NCI-H446 treated with DMSO at 0.1 percent for 48 hours (cell line): ENCODE measurements around the gene NFIA.
A peak's percentile ranks its signal among the peaks of the same experiment; 100 is the strongest.

ENCODE experiments used
- DNase-seq: peaks from one replicate; lab custom pipeline; 2025; lab: John Stamatoyannopoulos, UW

Gene NFIA

DNA sequence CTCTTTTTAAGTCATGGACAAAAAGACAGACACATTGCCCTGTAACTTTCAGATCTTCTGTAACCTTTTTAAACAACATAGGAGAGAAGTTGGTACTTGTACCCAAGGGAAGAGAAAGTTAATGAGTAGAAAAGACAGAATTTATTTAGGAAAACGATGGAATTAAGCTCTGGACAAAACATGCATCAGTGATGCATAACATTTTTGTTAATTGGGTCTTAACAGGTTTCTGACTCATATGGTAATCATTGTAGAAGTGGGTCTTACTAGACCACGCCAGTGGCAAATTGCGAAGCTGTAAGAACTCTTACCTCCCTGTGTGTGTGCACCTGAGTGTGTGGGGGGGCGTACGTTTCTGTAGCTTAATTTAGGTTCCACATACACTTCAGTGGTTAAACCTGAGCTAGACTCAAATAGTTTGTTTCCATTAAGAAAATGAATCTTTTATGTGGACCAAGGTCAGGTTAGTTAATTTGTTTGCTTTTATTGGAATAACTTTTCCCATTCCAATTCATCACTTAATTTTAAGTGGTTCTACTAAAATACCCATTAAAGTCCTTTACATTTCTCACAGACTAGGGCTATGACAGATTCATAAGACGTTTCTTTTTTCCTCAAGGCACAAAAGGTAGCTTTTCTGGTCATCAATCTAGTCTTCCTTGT is 48.1 kb downstream of the NFIA start:
- no peak for DNase-seq

DNA sequence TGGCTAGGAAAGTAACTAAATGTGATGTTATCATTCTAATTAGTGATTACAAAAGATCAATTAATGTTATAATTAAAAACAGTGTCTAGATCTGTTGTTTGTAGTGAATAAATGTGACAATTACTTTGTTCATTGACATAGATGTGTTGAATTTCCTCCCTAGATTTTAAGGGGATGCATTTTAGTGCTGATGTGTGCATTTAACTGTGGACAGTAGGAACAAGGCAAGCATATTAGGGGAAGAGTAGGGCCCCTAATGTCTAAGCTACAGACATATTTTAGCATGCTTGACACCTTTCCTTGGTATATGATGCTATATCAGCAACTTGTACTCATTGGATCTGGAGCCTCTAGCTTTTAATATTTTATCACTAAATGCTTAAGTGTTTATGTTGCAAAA is 48.9 kb downstream of the NFIA start:
- no peak for DNase-seq

DNA sequence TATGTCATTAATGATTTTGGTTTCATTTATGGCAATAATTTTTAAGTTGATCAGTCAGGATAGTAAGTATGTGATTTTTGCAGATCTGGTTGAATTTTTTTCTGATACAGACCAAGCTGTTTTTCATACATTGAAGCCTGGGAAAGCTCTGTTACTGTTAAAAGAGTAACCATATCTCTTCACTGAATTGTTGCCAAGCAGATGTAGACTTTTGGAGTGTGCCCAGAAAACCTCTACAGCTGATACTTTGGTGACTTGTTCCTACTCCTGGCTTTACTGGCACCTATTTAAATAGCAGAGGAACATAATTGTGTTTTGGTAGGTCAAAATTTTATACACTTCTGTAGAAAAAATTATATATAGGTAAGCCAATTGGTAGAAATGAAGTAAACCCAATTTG is 49.4 kb downstream of the NFIA start:
- DNase-seq, result peak; percentile 45

DNA sequence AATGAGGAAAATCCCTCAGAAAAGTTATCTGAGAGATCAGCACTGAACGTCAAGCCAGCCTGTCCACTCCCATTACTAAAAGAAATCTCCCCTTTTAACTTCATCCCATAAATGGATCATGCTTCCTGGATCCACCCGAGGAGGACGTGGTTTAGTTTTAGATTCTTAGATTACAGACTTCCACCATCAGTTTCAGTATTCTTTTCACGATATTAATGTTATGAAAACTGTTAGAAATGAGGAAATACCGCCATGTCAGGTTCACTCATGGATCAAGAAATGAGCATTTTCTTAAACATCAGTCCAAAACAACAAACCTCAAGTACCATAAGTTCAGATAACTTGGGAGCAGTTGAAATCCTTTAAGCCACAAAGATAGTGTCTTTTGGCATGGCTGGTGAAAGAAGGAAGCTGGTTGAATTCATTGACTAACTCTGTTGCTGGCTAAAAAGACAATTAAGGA is 49.8 kb downstream of the NFIA start:
- no peak for DNase-seq

DNA sequence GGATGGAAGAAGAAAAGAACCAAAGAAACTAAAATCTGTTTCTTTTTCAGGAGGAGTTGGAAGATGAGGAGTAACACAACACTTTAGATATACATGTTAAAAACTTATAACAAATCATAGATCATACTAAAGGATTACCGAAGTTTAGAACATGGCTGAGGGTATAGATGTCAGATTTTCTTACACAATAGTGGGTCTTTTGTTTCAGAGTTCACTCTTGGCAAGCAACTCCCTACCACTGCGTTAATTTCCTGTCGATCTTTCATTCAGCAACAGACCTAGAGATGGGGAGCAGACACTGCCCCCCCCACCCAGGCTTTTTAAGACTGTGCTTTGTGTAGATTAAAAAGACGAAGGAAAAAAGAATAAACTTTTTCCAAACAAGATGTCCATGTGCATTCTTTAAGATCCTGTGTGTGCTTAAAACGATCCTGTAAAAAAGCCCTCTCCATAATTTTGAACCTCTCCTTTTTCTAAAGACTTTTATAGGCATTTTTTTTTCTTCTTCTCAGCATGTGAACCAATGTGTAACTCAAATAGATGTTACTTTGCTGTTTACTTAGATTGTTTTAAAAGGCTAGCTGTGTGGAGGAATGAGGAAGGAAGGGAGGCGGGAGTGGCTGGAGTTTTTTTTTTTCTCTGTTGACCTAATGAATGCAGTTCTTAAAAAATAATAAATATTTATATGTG is 50.4 kb downstream of the NFIA start:
- DNase-seq, result no peak

DNA sequence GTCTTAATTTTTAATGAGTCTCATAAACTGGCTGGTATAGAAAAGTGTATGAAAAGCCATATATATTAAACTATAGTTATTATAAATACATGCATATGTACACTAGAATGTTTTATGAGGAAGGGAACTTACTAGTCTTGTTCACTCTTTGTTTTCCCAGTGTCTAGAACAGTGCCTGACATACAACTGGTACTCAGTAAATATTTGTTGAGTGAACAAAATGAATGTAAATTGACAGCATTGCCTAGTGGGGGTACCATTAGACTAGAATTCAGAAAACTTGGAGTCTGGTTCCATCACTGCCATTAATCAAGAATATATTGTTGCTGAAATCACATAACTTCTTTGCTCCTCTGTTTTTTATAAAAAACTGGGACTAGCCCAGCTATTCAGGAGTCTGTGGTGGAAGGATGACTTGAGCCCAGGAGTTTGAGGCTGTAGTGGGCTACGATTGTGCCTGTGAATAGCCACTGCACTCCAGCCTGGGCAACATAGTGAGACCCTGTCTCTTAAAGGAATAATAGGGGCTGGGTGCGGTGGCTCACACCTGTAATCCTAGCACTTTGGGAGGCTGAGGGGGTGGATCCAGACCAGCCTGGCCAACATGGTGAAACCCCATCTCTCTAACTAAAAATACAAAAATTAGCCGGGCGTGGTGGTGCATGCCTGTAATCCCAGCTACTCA is 51.1 kb downstream of the NFIA start:
- DNase-seq, result no peak

DNA sequence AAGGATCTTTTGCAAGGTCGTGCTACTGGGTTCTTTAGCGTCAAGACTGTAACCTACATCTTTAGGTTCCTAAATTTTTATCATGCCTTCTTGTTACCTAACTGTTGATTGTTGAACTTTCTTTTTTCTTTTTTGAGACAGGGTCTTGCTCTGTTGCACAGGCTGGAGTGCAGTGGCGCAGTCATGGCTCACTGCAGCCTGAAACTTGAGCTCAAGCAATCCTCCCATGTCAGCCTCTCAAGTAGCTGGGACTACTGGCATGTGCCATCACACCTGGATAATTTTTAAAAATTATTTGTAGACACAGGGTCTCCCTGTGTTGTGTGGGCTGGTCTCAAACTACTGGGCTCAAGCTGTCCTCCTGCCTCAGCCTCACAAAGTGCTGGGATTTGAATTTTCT is 52.9 kb downstream of the NFIA start:
- no peak for DNase-seq

DNA sequence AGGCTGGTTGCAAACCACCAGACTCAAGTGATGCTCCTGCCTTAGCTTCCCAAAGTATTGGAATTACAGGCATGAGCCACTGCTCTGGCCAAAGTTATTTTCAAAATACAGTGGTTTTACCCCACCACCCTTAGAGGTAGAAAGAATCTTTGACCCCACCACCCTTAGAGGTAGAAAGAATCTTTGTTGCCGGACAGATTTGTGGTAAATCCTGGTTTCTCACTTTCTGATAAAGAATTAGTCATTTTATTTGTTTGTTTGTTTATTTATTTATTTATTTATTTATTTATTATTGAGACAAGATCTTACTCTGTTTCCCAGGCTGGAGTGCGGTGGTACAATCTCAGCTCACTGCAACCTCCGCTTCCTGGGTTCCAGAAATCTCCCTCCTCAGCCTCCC is 55.9 kb downstream of the NFIA start:
- DNase-seq, result no peak

DNA sequence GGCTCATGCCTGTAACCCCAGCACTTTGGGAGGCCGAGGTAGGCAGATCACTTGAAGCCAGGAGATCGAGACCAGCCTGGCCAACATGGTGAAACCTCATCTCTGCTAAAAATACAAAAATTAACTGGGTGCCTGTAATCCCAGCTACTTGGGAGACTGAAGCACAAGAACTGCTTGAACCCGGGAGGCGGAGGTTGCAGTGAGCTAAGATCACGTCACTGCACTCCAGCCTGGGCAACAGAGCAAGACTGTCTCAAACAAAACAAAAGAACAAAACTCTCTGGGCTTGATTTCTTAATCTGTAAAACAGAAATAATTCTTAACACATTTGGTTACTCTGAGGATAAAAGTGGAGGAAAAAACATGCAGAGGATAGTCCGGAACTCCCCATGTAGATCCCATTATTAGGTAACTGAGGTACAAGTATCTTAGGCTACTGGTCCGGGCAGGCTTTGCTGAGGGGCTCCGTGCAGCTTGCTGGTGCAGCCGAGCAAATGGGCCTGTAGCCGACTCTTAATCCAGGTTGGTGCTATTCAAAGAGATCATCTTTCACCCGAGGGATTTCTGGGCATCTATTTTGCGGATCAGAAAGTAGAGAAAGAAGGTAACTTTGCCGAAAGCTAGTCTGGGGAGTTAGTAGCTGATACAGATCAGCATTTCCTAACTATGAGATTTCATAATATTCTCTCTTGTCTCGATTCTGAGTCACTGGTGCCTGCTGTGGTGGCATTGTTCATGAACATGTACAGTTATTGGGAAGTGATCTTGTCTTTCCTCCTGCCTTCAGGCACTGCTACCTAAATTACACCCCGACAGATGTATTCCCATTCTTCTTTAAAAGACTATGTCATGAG is 56.8 kb downstream of the NFIA start:
- DNase-seq, result no peak

DNA sequence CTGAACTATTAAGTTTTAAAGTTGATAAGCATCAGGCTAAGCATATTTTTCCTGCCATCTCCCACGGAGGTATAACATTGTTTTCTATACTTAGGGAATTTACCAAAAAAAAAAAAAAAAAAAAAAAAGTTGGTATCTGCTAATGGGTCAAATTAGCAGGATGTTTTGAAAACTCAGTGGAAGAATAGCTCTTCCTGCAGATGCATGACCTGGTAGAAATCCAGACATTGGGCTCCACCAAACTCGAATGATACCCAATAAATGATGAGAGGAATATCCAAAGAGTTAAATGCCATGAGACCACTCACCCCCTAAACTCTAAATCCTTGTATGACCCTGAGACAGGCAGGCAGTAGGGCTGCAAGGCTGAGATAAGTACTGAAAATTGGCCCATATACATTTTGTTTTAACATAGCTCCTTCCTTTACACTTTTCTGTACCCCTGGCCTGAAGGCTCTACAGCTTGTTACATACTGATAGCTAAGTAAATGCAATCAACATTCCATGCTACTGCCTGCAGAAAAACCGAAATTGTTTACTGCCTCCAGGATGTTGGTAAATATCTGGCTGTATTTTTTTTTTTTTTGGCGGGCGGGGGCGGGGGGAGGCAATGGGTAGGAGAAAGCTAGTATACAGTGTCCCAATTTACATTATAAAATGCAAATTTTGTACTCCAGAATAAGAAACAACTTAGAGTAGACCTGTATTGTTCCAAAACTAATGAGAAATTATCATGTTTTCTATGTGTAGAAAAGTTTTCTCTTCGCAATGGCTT is 57.6 kb downstream of the NFIA start:
- DNase-seq, result no peak

DNA sequence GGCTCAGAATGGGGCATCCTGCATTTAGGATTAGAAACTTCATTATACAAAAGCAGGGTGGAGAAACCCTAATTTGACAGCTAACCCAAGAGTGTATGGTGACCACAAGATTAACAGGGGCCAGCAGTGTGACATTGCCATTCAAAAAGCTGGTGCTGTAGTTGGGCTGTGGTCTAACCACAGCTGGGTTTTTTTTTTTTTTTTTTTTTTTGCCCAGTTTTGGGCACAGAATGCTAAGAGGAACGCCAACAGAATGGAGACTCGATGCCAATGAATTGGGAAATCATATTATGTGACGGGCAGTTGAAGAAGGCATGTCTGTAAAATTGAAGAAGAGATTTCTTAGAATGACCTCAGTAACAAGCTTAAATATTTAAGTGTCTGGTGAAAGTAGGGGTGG is 58.4 kb downstream of the NFIA start:
- no peak for DNase-seq

DNA sequence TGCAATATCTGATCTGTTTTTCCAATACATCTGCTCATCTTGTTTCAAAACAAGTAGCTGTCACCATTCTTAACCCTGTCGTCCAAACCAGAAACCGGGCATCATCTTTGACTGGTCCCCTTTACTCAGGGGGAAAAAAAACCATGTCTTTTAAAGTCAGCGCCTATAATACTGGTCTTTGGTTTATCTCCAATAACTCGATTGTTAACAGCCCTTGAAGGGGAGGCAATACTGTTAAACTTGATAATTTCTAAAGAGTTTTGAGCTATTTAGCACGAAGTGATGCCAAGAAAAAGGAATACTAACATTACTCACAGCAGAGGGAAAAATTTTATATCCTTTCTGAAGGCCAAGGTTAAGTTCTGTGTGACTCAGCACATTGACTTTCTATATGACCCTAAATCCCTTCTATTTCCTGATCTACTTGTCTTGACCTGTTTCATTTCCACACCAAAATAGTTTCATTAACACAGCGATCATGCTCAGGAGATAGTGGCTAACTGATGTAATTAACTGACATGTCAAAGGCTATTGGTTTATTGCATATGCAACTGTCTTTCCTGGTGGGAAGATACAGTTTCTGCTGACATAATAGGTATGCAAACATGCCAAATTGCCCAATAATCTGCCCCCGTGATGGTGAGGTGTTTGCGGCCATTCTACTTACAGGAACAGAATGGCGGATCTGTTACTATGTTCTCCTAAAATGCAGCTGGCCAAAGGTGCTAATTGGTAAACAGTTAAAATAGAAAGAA is 59.1 kb downstream of the NFIA start:
- no peak for DNase-seq

DNA sequence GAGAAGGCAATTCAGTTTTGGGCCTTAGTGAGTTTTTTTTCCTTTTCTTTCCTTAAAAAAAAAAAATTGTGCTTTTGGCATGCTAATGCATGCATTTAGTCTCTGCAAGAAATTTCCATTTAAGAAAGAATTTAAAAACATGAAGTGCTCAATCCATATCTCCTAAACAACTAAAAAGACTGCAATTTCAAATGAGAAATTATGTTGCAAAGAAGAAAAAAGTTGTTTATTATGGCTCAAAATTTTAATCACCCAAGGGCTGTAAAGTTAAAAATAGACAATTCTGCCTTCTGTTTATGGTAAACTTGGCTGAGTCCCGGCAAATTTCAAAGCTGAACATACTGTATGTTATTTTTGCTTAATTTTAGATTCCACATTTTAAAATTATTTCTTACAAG is 59.7 kb downstream of the NFIA start:
- no peak for DNase-seq

DNA sequence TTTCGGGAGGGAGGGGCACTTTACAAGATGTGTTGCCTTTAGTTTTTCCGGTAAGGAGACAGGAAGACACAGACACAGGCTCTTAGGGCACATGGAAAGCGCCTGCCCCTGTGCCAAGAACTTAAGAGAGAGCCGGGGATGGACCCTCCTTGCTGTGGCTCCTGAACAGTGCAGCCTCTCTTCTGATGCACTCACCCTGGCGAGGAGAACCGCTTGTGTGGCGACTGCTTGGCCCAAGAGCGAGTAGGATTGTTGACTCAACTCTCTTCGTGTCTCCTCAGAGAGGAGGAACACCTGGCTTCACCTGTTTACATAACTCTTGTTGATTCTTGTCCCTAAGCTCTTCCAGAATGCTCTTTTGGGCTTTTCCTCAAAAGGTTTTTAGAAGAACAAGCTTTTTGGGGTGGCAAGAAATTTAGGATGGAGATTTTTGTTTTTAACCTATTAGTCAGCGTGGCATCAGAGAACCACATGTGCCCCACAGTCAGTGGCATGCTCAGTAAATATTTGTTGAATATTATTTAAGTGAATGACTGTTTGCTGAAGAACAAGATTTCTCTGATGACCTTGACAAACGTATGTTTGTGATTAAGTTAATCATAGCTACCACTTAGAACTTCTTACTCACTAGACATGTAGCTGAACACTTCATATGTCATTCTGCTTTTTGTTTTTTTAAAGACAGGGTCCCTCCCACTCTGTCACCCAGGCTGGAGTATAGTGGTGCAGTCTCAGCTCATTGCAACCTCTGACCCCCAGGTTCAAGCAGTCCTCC is 60.6 kb downstream of the NFIA start:
- DNase-seq, result no peak

DNA sequence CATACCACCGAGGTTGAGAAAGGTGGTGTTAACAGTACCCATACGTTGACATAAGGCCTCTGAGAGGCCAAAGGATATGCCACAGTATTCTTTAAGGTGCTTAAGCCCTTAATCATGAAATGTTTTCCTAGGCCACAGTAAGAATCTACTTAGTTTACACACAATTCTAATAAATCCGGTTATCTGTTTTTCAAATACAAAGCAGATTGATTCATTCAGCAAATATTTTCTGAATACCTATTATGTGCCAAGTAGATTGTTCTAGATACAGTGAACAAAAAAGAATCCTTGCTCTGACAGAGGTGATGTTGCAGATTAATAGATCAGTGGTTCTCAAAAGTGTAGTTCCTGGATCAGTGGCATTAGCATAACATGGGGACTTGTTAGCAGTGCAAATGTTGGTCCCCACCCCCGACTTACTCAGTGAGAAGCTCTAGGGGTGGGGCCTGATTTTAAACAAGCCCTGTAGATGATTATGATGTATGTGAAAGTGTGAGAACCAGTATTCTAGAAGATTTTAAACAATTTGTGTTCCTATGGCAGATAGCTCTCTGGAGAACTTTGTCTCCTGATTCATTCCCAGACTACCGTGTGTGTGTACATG is 61.6 kb downstream of the NFIA start:
- no peak for DNase-seq

DNA sequence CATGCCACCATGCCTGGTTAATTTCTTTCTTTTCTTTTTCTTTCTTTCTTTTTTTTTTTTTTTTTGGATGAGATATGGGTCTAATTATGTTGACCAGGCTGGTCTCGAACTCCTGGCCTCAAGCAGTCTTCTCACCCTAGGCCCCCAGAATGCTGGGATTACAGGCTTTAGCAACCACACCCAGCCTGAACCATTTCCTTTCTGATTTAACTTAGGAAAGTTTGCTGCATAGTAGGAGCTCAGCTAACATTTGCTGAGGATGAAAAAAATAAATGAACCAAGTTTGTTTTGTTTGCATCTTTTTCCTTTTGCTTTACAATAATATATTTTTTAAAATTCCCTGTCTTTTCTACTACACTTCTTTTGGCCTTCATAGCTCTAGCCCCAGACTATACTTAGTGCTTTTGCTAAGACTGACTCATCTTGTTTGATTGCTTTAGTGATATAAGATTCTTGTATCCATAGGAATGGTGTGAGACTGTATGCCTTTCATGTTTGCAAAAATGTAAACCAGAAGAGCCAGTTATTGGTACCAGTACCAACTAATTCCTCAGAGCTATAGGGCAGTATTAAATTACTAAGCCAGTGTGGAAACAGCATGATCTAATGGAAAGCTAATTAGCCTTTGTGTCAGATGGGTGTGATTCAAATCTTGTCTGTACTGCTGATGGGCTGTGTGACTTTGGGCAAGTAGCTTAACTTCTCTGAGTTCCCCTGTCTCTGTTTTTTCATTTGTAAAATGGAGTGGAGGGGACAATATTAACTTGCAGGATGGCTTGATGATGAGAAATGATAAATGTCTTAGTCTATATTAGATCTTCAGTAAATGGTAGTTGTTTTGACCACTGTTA is 66.9 kb downstream of the NFIA start:
- DNase-seq, result no peak

DNA sequence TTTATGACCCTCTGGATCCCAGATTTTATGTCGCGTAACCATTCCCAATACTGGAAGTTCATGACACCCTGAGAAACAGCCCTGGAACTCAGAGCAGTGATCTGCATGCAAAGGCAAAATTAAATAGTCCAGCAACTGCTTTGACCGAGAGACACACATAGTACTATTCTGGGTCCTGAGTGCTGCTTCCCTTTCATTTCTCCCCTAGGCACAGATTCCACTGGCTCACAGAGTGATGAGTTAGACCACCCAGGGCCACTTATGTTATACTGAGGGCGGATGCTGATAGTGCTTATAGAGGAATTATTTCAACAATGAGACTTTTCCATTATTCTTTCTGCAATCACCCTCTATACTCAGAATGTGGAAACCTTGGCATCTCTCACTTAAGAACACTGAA is 69.2 kb downstream of the NFIA start:
- DNase-seq, result no peak

DNA sequence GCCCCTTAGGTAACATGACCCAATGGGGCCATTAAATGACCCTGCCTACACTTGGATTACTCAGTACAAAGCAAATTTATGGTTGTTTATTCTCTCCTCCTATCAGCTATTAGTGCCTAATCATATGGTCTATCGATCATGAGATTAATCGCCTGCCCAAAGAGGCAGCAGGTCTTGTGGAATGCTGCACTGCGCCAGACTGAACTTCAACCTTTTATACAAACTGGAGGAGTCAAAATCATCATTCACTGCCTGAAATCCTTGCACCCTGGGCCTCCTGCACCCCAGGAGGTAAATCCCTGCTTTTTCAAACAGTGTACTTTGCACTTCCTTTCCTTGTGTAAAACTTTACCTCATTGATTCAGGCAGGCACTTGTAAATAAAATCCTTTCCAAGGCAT is 69.7 kb downstream of the NFIA start:
- DNase-seq, result no peak
